DMS53 treated with DMSO at 0.1 percent for 48 hours (cell line): Measurements from ENCODE around the gene SIGLEC11.
"Not testable (repeated sequence)": the region's sequence is repeated elsewhere in the genome, so short reads cannot be mapped to it uniquely, and the experiment has no call there.

ENCODE experiments used
- DNase-seq: peaks from one replicate; lab custom pipeline; 2025; ENCODE audit not compliant: unreplicated experiment; lab: John Stamatoyannopoulos, UW

SIGLEC11 gene

GRCh38 chr19:49951806-49952478 lies 9.0 kb downstream of the SIGLEC11 start:
- no peak for DNase-seq

DNA sequence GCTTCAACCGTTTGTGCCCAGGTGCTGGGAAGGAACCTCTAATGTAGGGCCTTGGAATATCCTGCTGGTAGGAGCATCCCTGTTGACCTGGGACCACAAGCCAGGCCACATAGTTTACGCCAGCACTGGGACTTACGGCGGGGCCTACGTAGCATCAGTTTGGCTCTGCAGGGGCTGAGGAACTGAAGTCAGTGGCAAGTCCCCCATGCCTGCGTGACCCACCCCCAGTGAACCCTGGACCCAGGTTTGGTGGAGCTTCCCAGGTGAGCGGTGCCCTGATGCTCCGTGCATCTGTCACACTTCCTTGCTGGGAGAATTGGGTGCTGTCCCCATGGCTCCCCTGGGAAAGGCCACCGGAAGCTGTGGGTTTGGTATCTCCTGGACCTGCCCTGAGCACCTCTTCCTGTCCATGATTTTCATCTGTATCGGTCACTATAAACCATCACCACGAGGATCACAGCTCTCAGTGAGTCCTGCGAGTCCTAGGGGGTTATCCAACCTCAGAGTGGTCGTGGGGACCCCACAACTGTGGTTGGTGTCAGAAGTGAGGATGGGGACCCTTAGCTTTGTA lies 9.9 kb downstream of the SIGLEC11 start:
- DNase-seq = no peak

- DNase-seq = no peak
Measured at GRCh38 chr19:49950590-49950948, 10.4 kb downstream of the SIGLEC11 start.

GRCh38 chr19:49949742-49950589 lies 11.0 kb downstream of the SIGLEC11 start:
- no peak for DNase-seq

DNA sequence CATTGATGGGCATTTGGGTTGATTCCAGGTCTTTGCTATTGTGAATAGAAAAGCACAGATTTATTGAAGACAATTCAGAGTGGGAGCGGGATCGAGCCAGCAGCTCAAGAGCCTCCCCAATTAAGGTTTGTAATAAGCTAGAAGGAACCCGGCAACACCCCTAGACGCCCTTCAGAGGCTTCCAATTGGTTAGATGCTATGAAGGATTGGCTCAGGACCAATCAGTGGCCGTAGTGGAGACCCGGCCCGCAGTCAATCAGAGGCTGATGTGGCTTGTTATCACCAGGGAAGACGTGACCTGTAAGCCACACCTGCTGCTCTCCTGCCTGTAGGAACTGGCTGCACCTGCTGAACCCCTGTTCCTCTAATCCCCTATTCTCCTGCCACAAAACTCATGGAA lies 14.6 kb downstream of the SIGLEC11 start:
- no peak for DNase-seq

- not testable (repeated sequence) for DNase-seq
Measured at GRCh38 chr19:49944567-49944966, 16.4 kb downstream of the SIGLEC11 start.

DNA sequence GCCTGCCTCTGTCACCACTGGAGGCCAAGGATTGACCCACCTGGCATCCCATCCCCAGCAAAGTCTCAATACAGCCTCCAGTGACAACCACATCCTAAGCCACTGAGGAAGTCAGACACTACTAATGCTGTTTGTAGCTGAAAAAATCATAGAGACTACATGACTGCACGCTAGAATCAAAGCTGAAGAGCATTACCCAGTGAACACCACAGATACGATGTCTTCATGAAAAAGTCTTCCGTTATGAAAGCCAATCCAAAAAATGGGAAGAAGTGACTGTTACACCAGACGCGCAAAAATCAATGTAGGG lies 20.5 kb downstream of the SIGLEC11 start:
- no peak for DNase-seq

DNA sequence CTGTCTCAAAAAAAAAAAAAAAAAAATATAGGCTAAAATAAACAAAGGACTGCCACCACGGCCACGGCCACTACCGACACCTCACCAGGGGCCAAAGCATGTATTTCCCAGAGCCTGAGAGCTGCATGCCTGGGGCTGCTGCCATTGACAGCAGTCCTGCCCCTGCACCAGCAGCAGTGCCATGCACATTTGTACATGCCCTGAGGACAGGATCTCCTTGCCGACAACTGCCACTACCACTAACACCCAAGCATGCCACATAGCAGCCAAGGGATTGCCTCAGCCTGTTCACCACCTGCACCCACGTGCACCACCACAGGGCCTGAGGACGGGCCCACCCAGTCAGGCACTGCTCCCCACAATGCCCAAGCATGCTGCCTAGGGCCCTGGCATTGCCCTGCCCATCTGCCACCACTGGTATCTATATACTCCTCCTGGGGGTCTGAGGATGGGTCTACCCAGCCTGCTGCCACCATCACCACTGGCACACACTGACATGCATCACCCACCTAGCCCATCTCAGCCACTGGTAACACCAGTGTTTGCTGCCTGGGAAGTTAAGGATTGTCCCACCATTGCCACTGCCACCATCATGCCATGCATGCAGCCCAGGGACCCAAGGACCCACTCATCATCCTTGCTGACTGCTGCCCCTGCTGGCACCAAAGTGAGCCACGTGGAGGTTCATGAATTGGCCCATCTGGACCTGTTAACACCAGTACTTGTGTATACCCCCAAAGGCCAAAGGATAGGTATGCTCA lies 21.1 kb downstream of the SIGLEC11 start:
- no peak for DNase-seq

DNA sequence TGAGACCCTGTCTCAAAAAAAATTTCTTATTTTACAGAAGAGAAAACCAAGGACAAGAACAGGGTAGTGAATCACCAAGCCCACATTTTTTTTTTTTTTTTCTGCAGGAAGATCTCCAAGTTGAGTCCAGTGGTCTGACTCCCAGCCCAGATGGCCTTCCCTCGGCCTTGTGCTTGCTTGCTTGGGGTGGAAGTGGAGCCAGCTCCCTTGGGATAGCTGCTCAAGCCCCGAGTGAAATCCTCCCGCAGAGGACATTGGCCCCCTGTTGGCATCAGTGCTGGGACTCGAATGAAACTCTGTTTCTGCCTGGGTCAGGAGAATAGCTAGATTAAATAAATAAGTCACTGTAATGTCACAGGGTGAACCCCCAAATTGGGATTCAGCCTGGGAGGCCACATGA lies 22.3 kb downstream of the SIGLEC11 start:
- no peak for DNase-seq

DNA sequence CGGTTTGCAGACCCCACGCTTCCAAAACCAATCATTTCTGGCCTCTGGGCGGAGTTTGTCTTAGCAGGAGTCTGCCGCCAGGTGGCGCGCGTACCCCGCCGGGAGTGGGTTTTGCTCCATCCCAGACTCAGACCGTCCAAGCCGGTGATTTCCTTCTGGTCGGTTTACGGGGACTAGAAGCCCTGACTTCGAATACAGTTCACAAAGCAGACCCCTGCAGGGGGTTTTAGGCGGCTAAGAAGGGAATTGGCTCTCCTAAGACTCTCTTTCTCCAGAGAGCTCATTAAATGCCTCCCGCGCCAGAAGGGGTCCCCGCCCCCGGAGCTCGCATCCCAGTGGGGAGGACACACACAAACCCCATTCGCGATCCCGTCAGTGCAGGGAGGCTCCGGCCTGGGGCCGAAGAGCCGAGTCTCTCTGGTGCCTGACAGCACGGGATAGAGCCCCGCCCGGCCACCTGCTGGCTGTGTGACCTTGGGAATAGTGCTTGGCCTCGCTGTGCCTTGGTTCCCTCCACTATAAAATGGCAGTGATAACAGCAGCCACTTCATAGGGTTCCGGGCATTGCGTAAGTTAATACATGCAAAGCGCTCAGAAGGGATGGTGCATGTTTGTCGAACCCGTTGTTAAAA lies 23.1 kb downstream of the SIGLEC11 start:
- DNase-seq = peak; percentile 30

GRCh38 chr19:49936549-49936948 lies 24.4 kb downstream of the SIGLEC11 start:
- DNase-seq = no peak

GRCh38 chr19:49933643-49934042 lies 27.3 kb downstream of the SIGLEC11 start:
- no peak for DNase-seq

DNA sequence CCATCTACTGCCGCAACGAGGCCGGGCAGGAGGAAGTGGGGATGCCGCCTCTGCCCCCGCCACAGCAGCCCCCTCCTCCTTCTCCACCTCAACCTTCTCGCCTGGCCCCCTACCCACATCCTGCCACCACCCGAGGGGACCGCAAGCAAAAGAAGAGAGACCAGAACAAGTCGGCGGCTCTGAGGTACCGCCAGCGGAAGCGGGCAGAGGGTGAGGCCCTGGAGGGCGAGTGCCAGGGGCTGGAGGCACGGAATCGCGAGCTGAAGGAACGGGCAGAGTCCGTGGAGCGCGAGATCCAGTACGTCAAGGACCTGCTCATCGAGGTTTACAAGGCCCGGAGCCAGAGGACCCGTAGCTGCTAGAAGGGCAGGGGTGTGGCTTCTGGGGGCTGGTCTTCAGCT lies 28.2 kb downstream of the SIGLEC11 start:
- no peak for DNase-seq

DNA sequence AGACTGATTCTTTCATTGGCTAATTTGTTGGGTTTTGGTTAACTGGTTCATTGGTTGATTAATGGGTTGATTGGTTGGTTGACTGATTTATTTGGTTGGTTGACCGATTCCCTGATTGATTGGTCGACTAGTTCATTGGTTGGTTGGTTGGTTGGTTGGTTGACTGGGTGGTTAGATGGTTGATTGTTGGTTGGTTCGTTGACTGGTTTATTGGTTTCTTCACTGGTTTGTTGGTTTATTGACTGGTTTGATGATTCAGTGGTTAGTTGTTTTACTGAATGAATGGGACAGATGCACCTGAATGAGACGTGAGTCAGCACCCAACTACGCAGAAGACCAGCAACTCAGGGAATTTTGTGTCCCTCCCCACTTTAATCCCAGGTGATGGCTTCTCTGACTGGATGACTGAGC lies 28.9 kb downstream of the SIGLEC11 start:
- no peak for DNase-seq

GRCh38 chr19:49931293-49932040 lies 29.5 kb downstream of the SIGLEC11 start:
- DNase-seq = no peak

GRCh38 chr19:49930483-49931011 lies 30.4 kb downstream of the SIGLEC11 start:
- DNase-seq = no peak

DNA sequence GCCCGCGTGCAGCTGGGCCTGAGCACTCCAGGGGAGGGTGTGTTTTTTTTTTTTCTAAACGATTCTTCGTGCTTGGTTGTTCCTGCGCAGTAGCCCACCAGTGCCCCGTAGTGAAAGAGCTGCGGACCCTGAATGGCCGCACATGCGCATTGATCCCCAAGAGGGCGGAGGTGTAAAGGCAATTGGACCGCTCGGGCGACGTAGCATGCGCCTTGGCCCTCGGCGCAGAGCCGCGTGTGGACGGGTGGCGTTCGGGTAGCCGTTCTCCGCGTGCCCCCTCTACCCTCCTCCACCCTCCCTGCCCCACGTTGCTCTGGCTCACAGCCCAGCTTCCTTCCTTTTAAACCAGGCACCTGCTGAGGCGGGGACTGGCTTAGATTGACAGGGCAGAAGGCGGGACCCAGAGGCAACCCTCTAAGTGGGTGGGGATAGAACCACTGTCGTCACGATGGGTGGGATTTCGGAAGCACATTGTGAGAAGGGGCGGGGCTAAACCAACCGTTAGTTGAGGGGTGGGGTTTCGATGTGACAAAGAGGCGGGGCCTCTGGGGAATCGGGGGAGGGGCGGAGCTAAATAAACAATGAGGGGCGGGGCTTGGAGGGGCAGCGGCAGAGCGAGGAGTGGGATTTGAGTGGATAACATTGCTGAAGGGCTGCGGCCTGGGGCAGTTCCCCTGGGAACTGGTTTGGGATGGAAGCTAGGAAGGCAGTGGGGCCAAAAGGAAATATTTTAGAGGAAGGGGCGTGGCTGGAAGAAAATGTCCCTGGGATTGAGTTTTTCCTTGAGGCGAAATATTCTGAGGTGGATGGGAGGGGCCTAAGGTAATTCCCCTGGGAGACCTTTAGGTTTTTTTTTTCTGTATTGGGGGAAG lies 31.1 kb downstream of the SIGLEC11 start:
- DNase-seq = peak; percentile 76

GRCh38 chr19:49929121-49929610 lies 31.8 kb downstream of the SIGLEC11 start, which contains the start of the genes ATF5 and NUP62:
ATF5 (plus strand) TSS chr19:49929205; CDS start chr19:49930851, 1,646 bp downstream.
NUP62 (minus strand) TSS chr19:49929504; CDS start chr19:49909807, 19,697 bp downstream.
- DNase-seq = peak; percentile 72
